K562 (cell line): ENCODE measurements around the gene OR7G1. TPM values are rescaled to one million over a fixed set of nuclear protein-coding genes. Genes with fewer than 3 reads are reported as not detected.

Source experiments
- ASH1L ChIP-seq: fragments of 450-650 bp; IDR thresholded peaks from 2 replicates; pipeline ENCODE4 v1.6.1; 2018; ENCODE audit warnings: borderline replicate concordance, mild to moderate bottlenecking, low read depth; ENCODE audit not compliant: partially characterized antibody
- CHCHD3 ChIP-seq: fragments of 250-450 bp; sonication (Bioruptor Pico); IDR thresholded peaks from 2 replicates; pipeline ENCODE4 v2.1.2; 2022; ENCODE audit warnings: mild to moderate bottlenecking
- DPF2 ChIP-seq: fragments of 450-650 bp; IDR thresholded peaks from 2 replicates; pipeline ENCODE4 v1.6.1; 2016
- EGR1 ChIP-seq: fragments of 450-650 bp; conservative IDR thresholded peaks from 2 replicates; pipeline ENCODE4 v1.6.1; 2017; ENCODE audit warnings: mild to moderate bottlenecking
- GABPA ChIP-seq: fragments of 200-800 bp; sonication (Bioruptor generic); conservative IDR thresholded peaks from 2 replicates; pipeline ENCODE4 v1.6.1; 2016; ENCODE audit warnings: low read depth, missing genetic modification characterization, missing compliant biosample characterization
- HDGF ChIP-seq: fragments of 450-650 bp; IDR thresholded peaks from 2 replicates; pipeline ENCODE4 v1.6.1; 2016
- IFI16 ChIP-seq: fragments of 250-450 bp; sonication (Bioruptor Pico); IDR thresholded peaks from 2 replicates; pipeline ENCODE4 v2.1.2; 2022; ENCODE audit warnings: mild to moderate bottlenecking, inconsistent platforms
- JUND ChIP-seq, 2 experiments: IDR thresholded peaks; 2 replicates in 1 of 2; 3 replicates in 1 of 2; pipeline ENCODE4 v1.6.1; 2011; ENCODE audit warnings: borderline replicate concordance in 2 of 2, low read depth in 2 of 2, low read length in 2 of 2, improper control_type of control experiment in 1 of 2, missing biosample characterization in 1 of 2, missing genetic modification characterization in 1 of 2, missing genetic modification reagents in 1 of 2
- KDM5B ChIP-seq: fragments of 200-600 bp; sonication (generic); IDR thresholded peaks from 2 replicates; pipeline ENCODE4 v1.6.1; 2012; ENCODE audit warnings: low read depth, mild to moderate bottlenecking, moderate library complexity, low read length, control low read depth, inconsistent platforms; ENCODE audit not compliant: insufficient replicate concordance
- KLF10 ChIP-seq: fragments of 250-450 bp; sonication (Bioruptor Pico); IDR thresholded peaks from 2 replicates; pipeline ENCODE4 v1.6.1; 2021; ENCODE audit warnings: matching md5 sums
- NCOA4 ChIP-seq: fragments of 450-650 bp; IDR thresholded peaks from 2 replicates; pipeline ENCODE4 v1.6.1; 2018; ENCODE audit warnings: mild to moderate bottlenecking; ENCODE audit not compliant: partially characterized antibody
- NUFIP1 ChIP-seq: fragments of 450-650 bp; IDR thresholded peaks from 2 replicates; pipeline ENCODE4 v1.6.1; 2018; ENCODE audit not compliant: partially characterized antibody
- PML ChIP-seq: IDR thresholded peaks from 2 replicates; pipeline ENCODE4 v1.6.1; 2012; ENCODE audit warnings: low read length, inconsistent platforms
- RBM15 ChIP-seq: fragments of 200-400 bp; formaldehyde crosslinking; IDR thresholded peaks from 2 replicates; pipeline ENCODE4 v1.6.1; 2018; ENCODE audit warnings: mild to moderate bottlenecking, low read length, moderate library complexity; ENCODE audit not compliant: insufficient read depth
- SP1 ChIP-seq: sonication (generic); formaldehyde crosslinking; IDR thresholded peaks from 2 replicates; pipeline ENCODE4 v1.8.1; 2022; ENCODE audit warnings: mild to moderate bottlenecking, missing genetic modification reagents
- TARDBP ChIP-seq: fragments of 450-650 bp; IDR thresholded peaks from 2 replicates; pipeline ENCODE4 v1.6.1; 2016
- USF2 ChIP-seq: sonication (generic); formaldehyde crosslinking; IDR thresholded peaks from 2 replicates; pipeline ENCODE4 v1.5.0; 2020; ENCODE audit warnings: missing genetic modification reagents
- XRCC5 ChIP-seq: fragments of 200-400 bp; formaldehyde crosslinking; IDR thresholded peaks from 2 replicates; pipeline ENCODE4 v1.6.1; 2017; ENCODE audit warnings: low read depth, mild to moderate bottlenecking, low read length
- ZBED1 ChIP-seq: IDR thresholded peaks from 2 replicates; pipeline ENCODE4 v1.6.1; 2014
- ZFX ChIP-seq: sonication (generic); formaldehyde crosslinking; IDR thresholded peaks from 2 replicates; pipeline ENCODE4 v1.8.0; 2022; ENCODE audit warnings: mild to moderate bottlenecking, missing genetic modification reagents, moderate library complexity
- ZNF280B ChIP-seq: fragments of 250-450 bp; sonication (Bioruptor Pico); IDR thresholded peaks from 2 replicates; pipeline ENCODE4 v1.5.1; 2021; ENCODE audit warnings: mild to moderate bottlenecking
- polyA plus RNA-seq, 8 experiments: library from polyadenylated mRNA; depleted of rRNA in 4 of 8; stranded (reverse) in 5 of 8; unstranded in 3 of 8; fragments of >200 nt; fragmentation: Nextera tagmentation in 2 of 8; fragmentation: Illumina TruSeq in 1 of 8; extraction: Ambion mirVana in 2 of 8; extraction: Trizol in 1 of 8; gene quantifications; 2 replicates each; pipeline versions ENCODE4 v1.2.1 to v1.2.3, GENCODE V29; 2011 to 2014; ENCODE audit warnings: inconsistent platforms in 1 of 8, missing spikeins in 1 of 8
- total RNA-seq, 7 experiments: library from RNA; depleted of rRNA in 6 of 7; stranded (reverse); fragments of >200 nt in 6 of 7; fragmentation: Illumina TruSeq in 2 of 7; extraction: Trizol in 2 of 7; gene quantifications; 2 replicates each; pipeline versions ENCODE4 v1.2.1 to v1.2.3, GENCODE V29; 2011 to 2021; ENCODE audit warnings: low replicate concordance in 1 of 7
- TF ChIP-seq, protein P1 (sequence below): fragments of 250-450 bp; sonication (Bioruptor Pico); IDR thresholded peaks from 2 replicates; pipeline ENCODE4 v1.8.0; 2022; ENCODE audit warnings: inconsistent platforms, mild to moderate bottlenecking, moderate library complexity, borderline replicate concordance
- TF ChIP-seq, protein P2 (sequence below): fragments of 450-650 bp; formaldehyde crosslinking; IDR thresholded peaks from 2 replicates; pipeline ENCODE4 v1.4.0; 2020; ENCODE audit warnings: mild to moderate bottlenecking
- TF ChIP-seq, protein P3 (sequence below): fragments of 450-650 bp; formaldehyde crosslinking; IDR thresholded peaks from 2 replicates; pipeline ENCODE4 v1.4.0; 2022; ENCODE audit warnings: missing genetic modification characterization

The OR7G1 gene
- total and polyA plus RNA-seq, 9 of the 15 experiments (the other 6 are each of a cell fraction or from before 2014, with no cell fraction given) = not detected

DNA sequence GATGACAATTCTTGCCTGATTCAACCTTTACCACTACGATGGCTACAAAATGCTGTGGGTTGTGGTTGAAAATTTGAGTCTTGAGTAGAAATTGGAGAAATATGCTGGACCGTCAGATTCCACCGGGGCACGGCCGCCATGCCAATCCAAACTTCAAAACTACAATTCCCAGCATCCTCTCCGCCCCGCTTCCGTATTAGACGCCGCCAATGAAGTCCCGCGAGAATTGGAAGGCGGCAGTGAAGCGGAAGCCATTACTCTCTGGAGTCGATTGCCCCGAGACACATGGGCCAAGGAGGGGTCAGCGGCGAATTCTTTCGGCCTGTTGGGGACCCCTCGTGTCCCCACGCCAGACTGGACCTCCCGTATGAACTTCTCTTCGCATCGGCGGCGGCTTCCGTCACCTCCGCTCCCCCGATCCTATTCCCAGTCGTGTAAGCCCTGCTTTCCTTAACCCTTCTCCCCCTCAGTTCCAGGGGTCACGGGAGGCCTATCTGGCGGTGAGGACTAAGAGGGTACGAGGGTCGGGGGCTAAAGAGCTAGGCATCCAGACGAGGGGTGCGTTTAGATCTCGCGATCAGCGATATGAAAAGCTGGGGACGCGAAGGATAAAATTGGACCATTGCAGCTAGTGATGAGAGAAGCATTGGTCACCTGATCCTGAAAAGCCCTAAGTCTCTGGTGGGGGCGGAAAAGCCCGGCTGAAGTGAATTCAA is 24.8 kb upstream of the OR7G1 start, which contains the start of gene ZNF317 (continued):
- no peak for TF ChIP-seq KLF10
- TF ChIP-seq TARDBP = no peak
- no peak for TF ChIP-seq XRCC5
- TF ChIP-seq PML = peak; percentile 77
- TF ChIP-seq, protein P1, sequence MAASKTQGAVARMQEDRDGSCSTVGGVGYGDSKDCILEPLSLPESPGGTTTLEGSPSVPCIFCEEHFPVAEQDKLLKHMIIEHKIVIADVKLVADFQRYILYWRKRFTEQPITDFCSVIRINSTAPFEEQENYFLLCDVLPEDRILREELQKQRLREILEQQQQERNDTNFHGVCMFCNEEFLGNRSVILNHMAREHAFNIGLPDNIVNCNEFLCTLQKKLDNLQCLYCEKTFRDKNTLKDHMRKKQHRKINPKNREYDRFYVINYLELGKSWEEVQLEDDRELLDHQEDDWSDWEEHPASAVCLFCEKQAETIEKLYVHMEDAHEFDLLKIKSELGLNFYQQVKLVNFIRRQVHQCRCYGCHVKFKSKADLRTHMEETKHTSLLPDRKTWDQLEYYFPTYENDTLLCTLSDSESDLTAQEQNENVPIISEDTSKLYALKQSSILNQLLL = no peak
- TF ChIP-seq, protein P2, sequence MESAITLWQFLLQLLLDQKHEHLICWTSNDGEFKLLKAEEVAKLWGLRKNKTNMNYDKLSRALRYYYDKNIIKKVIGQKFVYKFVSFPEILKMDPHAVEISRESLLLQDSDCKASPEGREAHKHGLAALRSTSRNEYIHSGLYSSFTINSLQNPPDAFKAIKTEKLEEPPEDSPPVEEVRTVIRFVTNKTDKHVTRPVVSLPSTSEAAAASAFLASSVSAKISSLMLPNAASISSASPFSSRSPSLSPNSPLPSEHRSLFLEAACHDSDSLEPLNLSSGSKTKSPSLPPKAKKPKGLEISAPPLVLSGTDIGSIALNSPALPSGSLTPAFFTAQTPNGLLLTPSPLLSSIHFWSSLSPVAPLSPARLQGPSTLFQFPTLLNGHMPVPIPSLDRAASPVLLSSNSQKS = no peak
- TF ChIP-seq NUFIP1 = no peak
- no peak for TF ChIP-seq NCOA4
- TF ChIP-seq IFI16 = no peak
- TF ChIP-seq KDM5B = peak; percentile 81
- TF ChIP-seq ZFX (CRISPR knock-in tag) = peak; percentile 76
- no peak for TF ChIP-seq CHCHD3 (CRISPR knock-in tag)
- peak; percentile 90 for TF ChIP-seq GABPA
- TF ChIP-seq ZBED1 = no peak
- 0 out of 2 replicates have a peak, but pooled peaks have one; percentile 14 for TF ChIP-seq DPF2
- TF ChIP-seq HDGF = no peak
- peak; percentile 46 for TF ChIP-seq EGR1
- TF ChIP-seq USF2 (CRISPR knock-in tag) = peak; percentile 61
- TF ChIP-seq ASH1L = peak; percentile 84
- TF ChIP-seq, protein P3, sequence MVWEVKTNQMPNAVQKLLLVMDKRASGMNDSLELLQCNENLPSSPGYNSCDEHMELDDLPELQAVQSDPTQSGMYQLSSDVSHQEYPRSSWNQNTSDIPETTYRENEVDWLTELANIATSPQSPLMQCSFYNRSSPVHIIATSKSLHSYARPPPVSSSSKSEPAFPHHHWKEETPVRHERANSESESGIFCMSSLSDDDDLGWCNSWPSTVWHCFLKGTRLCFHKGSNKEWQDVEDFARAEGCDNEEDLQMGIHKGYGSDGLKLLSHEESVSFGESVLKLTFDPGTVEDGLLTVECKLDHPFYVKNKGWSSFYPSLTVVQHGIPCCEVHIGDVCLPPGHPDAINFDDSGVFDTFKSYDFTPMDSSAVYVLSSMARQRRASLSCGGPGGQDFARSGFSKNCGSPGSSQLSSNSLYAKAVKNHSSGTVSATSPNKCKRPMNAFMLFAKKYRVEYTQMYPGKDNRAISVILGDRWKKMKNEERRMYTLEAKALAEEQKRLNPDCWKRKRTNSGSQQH (CRISPR knock-in tag) = no peak
- TF ChIP-seq SP1 (CRISPR knock-in tag) = no peak
- TF ChIP-seq RBM15 = no peak
- TF ChIP-seq ZNF280B (CRISPR knock-in tag) = no peak
- TF ChIP-seq JUND (IDR thresholded peaks at IDR 0.05; ENCODE audit: borderline replicate concordance, low read depth, low read length) = peak; percentile 16; the same call in 1 of the 2 replicates
- TF ChIP-seq JUND (tag; IDR thresholded peaks at IDR 0.05; ENCODE audit: borderline replicate concordance, low read depth, low read length) = no peak; the same call in 2 of the 3 replicates
